ENCODE results near the gene MEN1.

Gene MEN1

DNA sequence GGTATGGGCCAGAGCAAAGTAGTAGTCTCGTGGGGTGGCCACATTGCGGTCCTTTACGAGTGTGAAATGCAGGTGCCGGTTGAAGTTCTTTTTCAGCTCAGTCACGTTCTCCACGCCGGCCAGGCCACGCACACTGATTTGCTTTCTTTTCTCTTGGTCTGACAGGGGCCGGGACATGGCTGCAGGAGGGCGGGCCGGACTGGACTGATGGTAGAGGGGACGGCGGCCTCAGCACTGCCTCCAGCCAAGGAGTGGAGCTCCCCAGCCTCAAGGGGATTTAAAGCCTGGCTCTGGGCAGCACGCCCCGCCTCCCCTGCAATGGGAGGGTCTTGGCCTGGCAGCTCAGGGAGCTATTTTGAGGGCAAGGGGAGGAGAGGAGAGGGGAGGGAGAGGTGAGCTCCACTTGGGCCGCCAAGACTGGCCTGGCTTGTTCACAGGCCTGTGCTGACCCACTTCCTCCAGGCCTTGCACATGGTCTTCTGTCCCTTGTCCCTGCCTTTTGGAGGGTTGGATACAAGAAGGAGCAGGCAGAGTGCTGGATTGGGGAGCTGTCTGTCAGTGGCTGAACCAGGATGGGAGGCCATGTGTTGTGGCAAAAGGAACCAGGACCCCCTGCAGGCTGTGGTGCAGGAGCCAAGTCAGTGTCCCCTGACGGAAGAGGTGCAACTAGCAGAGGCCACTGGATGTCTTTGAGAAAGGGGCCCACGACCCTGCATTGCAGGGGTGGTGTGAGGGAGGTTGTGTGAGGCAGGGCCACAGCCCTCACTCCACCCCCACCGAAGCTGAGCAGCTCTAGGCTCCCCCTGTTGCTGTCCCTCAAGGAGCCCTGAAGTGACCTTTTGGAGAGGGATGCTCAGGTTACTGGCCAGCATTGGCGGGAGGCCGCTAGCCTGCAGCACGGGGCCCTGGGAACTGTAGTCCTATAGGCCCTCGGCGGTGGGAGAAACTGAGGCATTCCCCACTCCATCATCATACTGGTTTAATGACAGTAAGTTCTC, 50.3 kb downstream of the MEN1 start, which contains the start of gene PYGM:
Gene PYGM, minus strand, starts transcription at position 253 of the 998 bp plus-strand sequence. Its CDS starts 76 bp downstream, at position 177.
- no peak for DNase-seq

DNA sequence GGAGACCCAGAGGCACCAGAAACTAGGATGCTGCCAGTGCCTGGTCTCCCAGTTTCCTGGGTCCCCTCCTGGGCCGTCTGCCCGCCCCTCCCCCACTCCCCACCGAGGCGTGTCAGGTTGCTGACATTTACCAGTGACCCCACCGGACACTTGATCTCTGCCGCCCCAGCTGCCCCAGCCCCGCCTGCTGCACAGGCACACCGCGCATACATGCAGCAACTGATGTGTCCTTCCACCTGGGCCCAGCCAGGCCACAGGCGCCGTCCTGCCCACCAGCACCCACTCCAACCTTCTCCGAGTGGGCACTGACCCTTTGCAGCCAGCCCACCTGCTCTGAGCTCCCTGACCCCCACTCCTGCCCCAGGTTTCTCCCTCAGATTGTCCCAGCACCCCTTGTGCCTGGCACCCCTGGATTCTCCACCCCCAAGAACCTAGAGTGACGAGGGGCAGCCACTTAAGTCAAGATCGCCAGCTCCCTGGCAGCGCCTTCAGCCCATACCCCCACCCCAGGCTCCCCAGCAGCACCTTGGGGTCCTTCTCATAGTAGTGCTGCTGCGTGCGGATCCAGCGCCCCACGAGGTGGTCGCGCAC, 51.1 kb downstream of the MEN1 start:
- no peak for DNase-seq

DNA sequence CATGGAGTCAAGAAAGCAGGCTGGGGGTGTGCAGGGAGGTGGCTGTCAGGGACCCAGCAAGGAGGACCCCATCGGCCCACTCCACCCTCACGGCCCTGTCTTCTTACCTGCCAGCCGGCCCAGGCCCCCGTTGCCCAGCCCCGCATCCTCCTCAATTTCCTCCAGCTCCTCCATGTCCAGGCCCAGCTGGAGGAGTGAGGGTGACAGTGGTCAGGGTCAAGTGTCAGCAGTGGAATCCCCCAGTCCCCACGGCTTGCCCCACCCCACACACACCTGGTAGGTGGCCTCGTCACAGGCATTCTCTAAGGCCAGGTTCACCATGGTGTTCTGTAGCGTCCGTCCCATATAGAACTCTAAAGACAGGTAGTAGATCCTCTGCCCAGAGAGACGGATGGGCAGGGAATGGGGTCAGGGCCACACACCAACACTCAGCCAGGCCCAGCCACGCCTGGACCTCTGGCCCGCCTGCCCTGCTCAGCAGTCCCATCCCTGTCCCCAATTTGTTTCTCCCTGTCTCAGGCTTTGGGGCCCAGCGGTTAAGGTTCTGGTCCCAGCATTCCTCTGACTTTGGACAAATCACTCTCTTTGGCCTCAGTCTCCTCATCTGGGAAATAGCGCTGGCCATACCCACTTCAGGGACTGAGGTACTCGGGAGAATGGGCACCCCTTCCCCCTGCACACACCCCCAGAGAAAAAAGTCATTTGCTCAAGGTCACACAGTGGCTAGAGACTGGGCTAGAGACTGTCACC, 51.8 kb downstream of the MEN1 start:
- DNase-seq: no peak

DNA sequence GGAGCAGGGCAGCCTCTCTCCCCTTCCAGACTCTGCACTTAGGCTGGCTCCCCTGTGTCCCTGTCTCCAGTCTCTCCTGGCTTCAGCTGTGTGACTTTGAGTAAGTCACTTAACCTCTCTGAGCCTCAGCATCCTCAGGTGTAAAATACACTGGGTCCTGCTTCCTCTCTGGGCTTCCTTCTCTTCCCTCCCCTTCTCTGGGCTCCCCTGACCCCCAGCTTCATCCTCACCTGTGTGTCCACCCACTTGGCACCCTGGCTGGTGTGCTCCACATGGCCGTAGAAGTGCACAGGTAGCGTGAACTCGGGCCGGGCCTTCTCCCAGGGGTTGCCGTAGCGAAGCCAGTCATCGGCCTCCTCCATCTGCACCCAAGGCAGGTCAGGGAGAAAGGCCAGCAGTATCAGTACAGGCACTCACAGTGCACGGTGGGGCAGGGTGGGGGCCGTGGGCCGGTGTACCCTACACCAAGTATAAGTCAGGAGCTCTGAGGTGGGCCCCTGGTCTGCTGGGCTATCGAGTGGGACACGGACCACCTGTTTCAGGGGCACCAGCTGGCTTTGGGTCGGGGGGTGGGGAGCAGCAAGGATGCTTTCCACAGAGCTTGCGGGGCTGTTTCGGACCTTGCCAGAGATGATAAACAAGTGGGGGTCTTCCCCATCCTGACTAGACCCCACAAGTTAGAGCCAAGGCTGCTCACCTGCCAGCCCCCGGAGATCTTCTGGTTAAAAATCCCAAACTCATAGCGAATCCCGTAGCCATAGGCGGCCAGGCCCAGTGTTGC, 52.6 kb downstream of the MEN1 start:
- DNase-seq: no peak

DNA sequence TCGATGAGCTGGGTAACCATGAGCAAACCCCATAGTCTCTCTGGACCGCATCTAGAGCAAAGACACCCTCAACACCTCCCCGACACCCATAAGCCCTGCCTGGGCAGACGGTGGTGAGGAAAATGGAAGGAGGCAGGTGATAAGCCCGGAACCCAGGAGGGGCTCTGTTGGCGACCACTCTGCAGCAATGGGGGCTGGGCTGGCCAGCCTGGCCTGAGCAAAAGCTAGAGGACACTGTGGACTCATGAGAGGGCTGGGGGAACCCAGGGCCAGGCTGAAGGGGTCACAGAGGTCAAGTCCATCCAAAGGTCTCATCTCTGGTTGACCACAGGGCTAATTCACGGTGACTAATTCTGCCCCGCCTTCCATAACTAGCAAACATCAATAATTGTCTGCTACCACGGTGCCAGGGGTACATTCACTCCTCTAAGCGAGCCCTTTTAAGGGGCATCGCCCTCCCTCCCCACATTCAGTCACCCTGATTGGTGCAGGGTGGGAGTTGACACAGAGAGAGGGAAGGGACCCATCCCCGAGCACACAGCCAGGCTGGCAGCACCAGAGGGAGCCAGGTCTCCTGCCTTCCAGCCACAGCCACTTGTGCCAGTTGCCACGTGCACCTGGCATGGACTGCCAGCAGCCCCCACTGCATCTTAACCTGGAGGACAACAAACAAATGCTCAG, 54.5 kb downstream of the MEN1 start:
- DNase-seq: no peak

DNA sequence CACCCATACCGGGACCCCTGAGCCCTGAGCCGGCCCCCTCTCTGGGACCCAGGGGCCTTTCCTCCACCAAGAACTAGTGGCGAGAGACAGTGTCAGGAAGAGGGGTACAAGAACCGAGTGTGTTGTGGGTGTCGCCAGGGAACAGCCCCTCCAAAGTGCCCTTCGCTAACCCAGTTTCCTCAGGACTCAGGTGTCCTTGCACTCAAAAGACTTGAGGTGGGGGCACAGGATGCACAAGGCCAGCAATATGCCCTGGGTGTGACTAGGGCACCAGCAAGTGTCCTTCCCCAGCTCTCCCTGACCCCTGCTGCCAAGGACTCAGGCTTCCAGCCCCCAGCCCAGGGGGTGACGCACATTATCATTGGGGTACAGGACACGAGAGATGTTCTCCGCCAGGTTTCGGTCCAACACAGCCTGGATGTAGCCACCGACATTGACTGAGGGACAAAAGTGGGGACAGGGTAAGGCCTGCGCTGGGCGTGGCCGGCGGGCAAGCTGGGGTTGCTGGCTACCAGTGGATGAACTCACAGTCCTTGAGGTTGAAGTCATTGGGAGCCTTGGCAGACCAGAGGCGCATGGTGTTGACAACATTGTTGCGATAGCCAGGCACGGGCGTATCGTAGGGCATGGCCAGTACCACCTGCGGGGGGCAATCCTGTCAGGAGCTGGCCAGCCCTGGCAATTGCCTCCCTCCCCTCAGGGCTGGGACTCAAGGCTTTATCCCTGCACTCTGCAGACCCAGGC, 55.3 kb downstream of the MEN1 start:
- no peak for DNase-seq

DNA sequence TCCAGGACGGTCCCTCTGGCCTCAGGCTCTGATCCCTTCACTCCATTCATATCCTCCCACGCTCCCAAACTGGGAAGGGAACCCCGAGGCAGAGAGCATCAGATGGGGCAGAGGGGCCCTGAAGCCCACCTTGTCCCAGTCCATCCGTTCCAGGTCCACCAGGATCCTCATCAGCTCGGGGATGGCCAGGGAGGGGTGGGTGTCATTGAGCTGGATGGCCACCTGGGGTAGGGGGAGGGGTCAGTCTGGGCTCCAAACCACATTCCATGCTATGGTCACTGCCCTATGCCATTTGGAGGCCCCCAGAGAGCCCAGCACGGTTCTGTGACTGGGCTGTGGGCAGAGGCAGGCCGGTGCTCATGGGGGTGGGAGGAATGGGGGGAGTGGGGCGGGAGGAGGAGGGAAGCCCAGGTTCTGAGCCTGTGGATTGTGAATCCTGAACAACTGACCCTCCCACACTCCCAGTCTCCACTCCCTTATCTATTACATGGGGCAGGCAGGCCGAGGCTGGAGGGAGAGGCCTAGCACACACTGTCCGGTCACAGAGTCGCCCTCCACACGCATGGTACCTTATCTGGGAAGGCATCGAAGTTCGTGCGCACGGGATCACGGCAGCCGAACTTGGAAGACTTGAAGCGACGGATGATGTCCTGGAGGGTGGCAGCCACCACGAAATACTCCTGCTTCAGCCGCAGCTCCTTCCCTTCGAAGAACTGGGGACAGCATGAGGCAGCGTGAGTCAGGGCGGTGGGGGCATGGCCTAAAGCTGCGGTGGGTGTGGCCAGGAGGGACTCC, 56.0 kb downstream of the MEN1 start:
- DNase-seq: no peak
